K562 (cell line): ENCODE results near the gene DRC3. TPM values are rescaled to one million over a fixed set of nuclear protein-coding genes. Genes with fewer than 3 reads are reported as not detected.

Source experiments
- DEAF1 ChIP-seq: fragments of 450-650 bp; formaldehyde crosslinking; IDR thresholded peaks from 2 replicates; pipeline ENCODE4 v1.4.0; 2020; ENCODE audit warnings: mild to moderate bottlenecking, moderate library complexity
- ESRRB ChIP-seq: fragments of 250-450 bp; sonication (Bioruptor Pico); IDR thresholded peaks from 2 replicates; pipeline ENCODE4 v1.5.0; 2020; ENCODE audit warnings: mild to moderate bottlenecking, moderate library complexity, borderline replicate concordance
- FIP1L1 ChIP-seq: fragments of 200-400 bp; formaldehyde crosslinking; IDR thresholded peaks from 2 replicates; pipeline ENCODE4 v1.6.1; 2018; ENCODE audit warnings: mild to moderate bottlenecking, low read depth, low read length; ENCODE audit not compliant: poor library complexity, severe bottlenecking
- FOXA1 ChIP-seq: fragments of 450-650 bp; IDR thresholded peaks from 2 replicates; pipeline ENCODE4 v1.6.1; 2016; ENCODE audit warnings: mild to moderate bottlenecking, borderline replicate concordance
- FOXJ3 ChIP-seq: sonication (generic); formaldehyde crosslinking; IDR thresholded peaks from 2 replicates; pipeline ENCODE4 v1.4.0; 2020; ENCODE audit warnings: mild to moderate bottlenecking, missing genetic modification reagents
- GABPB2 ChIP-seq: fragments of 250-450 bp; sonication (Bioruptor Pico); conservative IDR thresholded peaks from 2 replicates; pipeline ENCODE4 v1.5.1; 2021; ENCODE audit warnings: mild to moderate bottlenecking
- GATAD2A ChIP-seq: fragments of 450-650 bp; IDR thresholded peaks from 2 replicates; pipeline ENCODE4 v1.6.1; 2017
- HDAC6 ChIP-seq: IDR thresholded peaks from 2 replicates; pipeline ENCODE4 v1.6.1; 2012; ENCODE audit warnings: low read depth, mild to moderate bottlenecking, control low read depth, inconsistent platforms, low read length, moderate library complexity
- KDM1A ChIP-seq, 2 experiments: fragments of 450-650 bp; IDR thresholded peaks; 2 replicates each; pipeline ENCODE4 v1.6.1; 2016; ENCODE audit warnings: mild to moderate bottlenecking in 2 of 2
- MBD2 ChIP-seq: sonication (generic); IDR thresholded peaks from 2 replicates; pipeline ENCODE4 v1.6.1; 2016; ENCODE audit warnings: low read depth, borderline replicate concordance
- MEIS2 ChIP-seq: fragments of 450-650 bp; IDR thresholded peaks from 2 replicates; pipeline ENCODE4 v1.6.1; 2014; ENCODE audit warnings: mild to moderate bottlenecking; ENCODE audit not compliant: partially characterized antibody
- NR1H2 ChIP-seq: sonication (generic); formaldehyde crosslinking; IDR thresholded peaks from 2 replicates; pipeline ENCODE4 v1.4.0; 2020; ENCODE audit warnings: mild to moderate bottlenecking, missing genetic modification reagents
- PTBP1 ChIP-seq: fragments of 200-400 bp; formaldehyde crosslinking; IDR thresholded peaks from 2 replicates; pipeline ENCODE4 v1.6.1; 2017; ENCODE audit warnings: low read depth, low read length
- RHOXF2B ChIP-seq: fragments of 250-450 bp; sonication (Bioruptor Pico); conservative IDR thresholded peaks from 2 replicates; pipeline ENCODE4 v1.5.1; 2021
- SREBF2 ChIP-seq: sonication (generic); formaldehyde crosslinking; IDR thresholded peaks from 2 replicates; pipeline ENCODE4 v1.4.0; 2020; ENCODE audit warnings: mild to moderate bottlenecking, missing genetic modification reagents
- TAF15 ChIP-seq: fragments of 200-400 bp; formaldehyde crosslinking; IDR thresholded peaks from 2 replicates; pipeline ENCODE4 v1.6.1; 2017; ENCODE audit warnings: mild to moderate bottlenecking, low read depth, low read length, moderate library complexity
- TAF7 ChIP-seq: fragments of 450-650 bp; IDR thresholded peaks from 2 replicates; pipeline ENCODE4 v1.6.1; 2016; ENCODE audit warnings: missing genetic modification characterization, missing compliant biosample characterization
- ZNF280B ChIP-seq: fragments of 250-450 bp; sonication (Bioruptor Pico); IDR thresholded peaks from 2 replicates; pipeline ENCODE4 v1.5.1; 2021; ENCODE audit warnings: mild to moderate bottlenecking
- ZNF644 ChIP-seq: fragments of 200-800 bp; sonication (Bioruptor generic); IDR thresholded peaks from 2 replicates; pipeline ENCODE4 v1.6.1; 2016; ENCODE audit warnings: low read depth, missing genetic modification characterization, missing compliant biosample characterization
- ZNF77 ChIP-seq: fragments of 250-450 bp; sonication (Bioruptor Pico); IDR thresholded peaks from 2 replicates; pipeline ENCODE4 v1.5.0; 2020
- polyA plus RNA-seq, 8 experiments: library from polyadenylated mRNA; depleted of rRNA in 4 of 8; stranded (reverse) in 5 of 8; unstranded in 3 of 8; fragments of >200 nt; fragmentation: Nextera tagmentation in 2 of 8; fragmentation: Illumina TruSeq in 1 of 8; extraction: Ambion mirVana in 2 of 8; extraction: Trizol in 1 of 8; gene quantifications; 2 replicates each; pipeline versions ENCODE4 v1.2.1 to v1.2.3, GENCODE V29; 2011 to 2014; ENCODE audit warnings: inconsistent platforms in 1 of 8, missing spikeins in 1 of 8
- total RNA-seq, 7 experiments: library from RNA; depleted of rRNA in 6 of 7; stranded (reverse); fragments of >200 nt in 6 of 7; fragmentation: Illumina TruSeq in 2 of 7; extraction: Trizol in 2 of 7; gene quantifications; 2 replicates each; pipeline versions ENCODE4 v1.2.1 to v1.2.3, GENCODE V29; 2011 to 2021; ENCODE audit warnings: low replicate concordance in 1 of 7
- TF ChIP-seq, protein P1 (sequence below): sonication (generic); formaldehyde crosslinking; IDR thresholded peaks from 2 replicates; pipeline ENCODE4 v1.8.1; 2022; ENCODE audit warnings: missing genetic modification reagents
- TF ChIP-seq, protein P2 (sequence below): sonication (generic); formaldehyde crosslinking; IDR thresholded peaks from 2 replicates; pipeline ENCODE4 v1.8.0; 2022; ENCODE audit warnings: mild to moderate bottlenecking, missing genetic modification reagents
- TF ChIP-seq, protein P3 (sequence below): fragments of 250-450 bp; sonication (Bioruptor Pico); IDR thresholded peaks from 2 replicates; pipeline ENCODE4 v1.9.0; 2021; ENCODE audit warnings: mild to moderate bottlenecking, inconsistent platforms

Gene DRC3
- total and polyA plus RNA-seq, 9 of the 15 experiments (the other 6 are each of a cell fraction or from before 2014, with no cell fraction given) = 0.10 to 0.84 (median 0.30) TPM; not detected in 3

- TF ChIP-seq FIP1L1 (no peak), FOXA1 (no peak), MEIS2 (peak; percentile 3), FOXJ3 (CRISPR knock-in tag) (no peak), HDAC6 (no peak), NR1H2 (CRISPR knock-in tag) (no peak), KDM1A (IDR thresholded peaks at IDR 0.05) (peak; percentile 14 to 31; a peak in 2 of 4 replicates), ESRRB (no peak), GABPB2 (no peak), DEAF1 (CRISPR knock-in tag) (no peak), SREBF2 (no peak), PTBP1 (no peak), GATAD2A (no peak), TAF15 (no peak), TAF7 (tag) (no peak), ZNF644 (no peak), ZNF77 (CRISPR knock-in tag) (no peak), ZNF280B (no peak), MBD2 (no peak), RHOXF2B (no peak)
- TF ChIP-seq, protein P1, sequence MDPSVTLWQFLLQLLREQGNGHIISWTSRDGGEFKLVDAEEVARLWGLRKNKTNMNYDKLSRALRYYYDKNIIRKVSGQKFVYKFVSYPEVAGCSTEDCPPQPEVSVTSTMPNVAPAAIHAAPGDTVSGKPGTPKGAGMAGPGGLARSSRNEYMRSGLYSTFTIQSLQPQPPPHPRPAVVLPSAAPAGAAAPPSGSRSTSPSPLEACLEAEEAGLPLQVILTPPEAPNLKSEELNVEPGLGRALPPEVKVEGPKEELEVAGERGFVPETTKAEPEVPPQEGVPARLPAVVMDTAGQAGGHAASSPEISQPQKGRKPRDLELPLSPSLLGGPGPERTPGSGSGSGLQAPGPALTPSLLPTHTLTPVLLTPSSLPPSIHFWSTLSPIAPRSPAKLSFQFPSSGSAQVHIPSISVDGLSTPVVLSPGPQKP = no peak
- TF ChIP-seq, protein P2, sequence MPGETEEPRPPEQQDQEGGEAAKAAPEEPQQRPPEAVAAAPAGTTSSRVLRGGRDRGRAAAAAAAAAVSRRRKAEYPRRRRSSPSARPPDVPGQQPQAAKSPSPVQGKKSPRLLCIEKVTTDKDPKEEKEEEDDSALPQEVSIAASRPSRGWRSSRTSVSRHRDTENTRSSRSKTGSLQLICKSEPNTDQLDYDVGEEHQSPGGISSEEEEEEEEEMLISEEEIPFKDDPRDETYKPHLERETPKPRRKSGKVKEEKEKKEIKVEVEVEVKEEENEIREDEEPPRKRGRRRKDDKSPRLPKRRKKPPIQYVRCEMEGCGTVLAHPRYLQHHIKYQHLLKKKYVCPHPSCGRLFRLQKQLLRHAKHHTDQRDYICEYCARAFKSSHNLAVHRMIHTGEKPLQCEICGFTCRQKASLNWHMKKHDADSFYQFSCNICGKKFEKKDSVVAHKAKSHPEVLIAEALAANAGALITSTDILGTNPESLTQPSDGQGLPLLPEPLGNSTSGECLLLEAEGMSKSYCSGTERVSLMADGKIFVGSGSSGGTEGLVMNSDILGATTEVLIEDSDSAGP = no peak
- TF ChIP-seq, protein P3, sequence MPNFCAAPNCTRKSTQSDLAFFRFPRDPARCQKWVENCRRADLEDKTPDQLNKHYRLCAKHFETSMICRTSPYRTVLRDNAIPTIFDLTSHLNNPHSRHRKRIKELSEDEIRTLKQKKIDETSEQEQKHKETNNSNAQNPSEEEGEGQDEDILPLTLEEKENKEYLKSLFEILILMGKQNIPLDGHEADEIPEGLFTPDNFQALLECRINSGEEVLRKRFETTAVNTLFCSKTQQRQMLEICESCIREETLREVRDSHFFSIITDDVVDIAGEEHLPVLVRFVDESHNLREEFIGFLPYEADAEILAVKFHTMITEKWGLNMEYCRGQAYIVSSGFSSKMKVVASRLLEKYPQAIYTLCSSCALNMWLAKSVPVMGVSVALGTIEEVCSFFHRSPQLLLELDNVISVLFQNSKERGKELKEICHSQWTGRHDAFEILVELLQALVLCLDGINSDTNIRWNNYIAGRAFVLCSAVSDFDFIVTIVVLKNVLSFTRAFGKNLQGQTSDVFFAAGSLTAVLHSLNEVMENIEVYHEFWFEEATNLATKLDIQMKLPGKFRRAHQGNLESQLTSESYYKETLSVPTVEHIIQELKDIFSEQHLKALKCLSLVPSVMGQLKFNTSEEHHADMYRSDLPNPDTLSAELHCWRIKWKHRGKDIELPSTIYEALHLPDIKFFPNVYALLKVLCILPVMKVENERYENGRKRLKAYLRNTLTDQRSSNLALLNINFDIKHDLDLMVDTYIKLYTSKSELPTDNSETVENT = no peak
These were observed 45.3 kb downstream of the DRC3 start (continued) for GRCh38 chr17:18017958-18018357.
